Thyroid gland (tissue), 4 donors: ENCODE results near the gene SPATA31C2. TPM values are rescaled to one million over a fixed set of nuclear protein-coding genes. Genes with fewer than 3 reads are reported as not detected.

ENCODE experiments used
- DNase-seq, 2 donors: peaks; one replicate each; pipeline ENCODE4 v3.0.0-alpha.2; 2019
- H3K27ac ChIP-seq, 3 donors: fragments of 200-600 bp; sonication (generic); 1 replicate in 2 of 3; 2 replicates in 1 of 3; pipeline ENCODE4 v1.5.1; 2016 to 2019; ENCODE audit warnings: mild to moderate bottlenecking in 1 of 3, moderate library complexity in 1 of 3
- H3K27me3 ChIP-seq: fragments of 200-600 bp; sonication (generic); one replicate; pipeline ENCODE4 v1.5.1; 2019
- H3K36me3 ChIP-seq, 2 donors: fragments of 200-600 bp; sonication (generic); one replicate each; pipeline ENCODE4 v1.5.1; 2016 to 2019
- H3K4me1 ChIP-seq, 2 donors: fragments of 200-600 bp; sonication (generic); one replicate each; pipeline ENCODE4 v1.5.1; 2017 to 2019
- H3K4me3 ChIP-seq, 3 donors: fragments of 200-600 bp; sonication (generic); replicated peaks in 1 of 3; 1 replicate in 2 of 3; 2 replicates in 1 of 3; pipeline ENCODE4 v1.5.1; 2016; ENCODE audit warnings: mild to moderate bottlenecking in 1 of 3
- H3K9me3 ChIP-seq: fragments of 200-600 bp; sonication (generic); one replicate; pipeline ENCODE4 v1.5.1; 2017
- POLR2A ChIP-seq, 2 donors: fragments of 450-650 bp; IDR thresholded peaks; one replicate each; pipeline ENCODE4 v1.6.1; 2017; ENCODE audit warnings: antibody characterized with exemption in 2 of 2, mild to moderate bottlenecking in 2 of 2, moderate library complexity in 1 of 2
- WGBS, 2 donors: methylation state at CpG; one replicate each; pipeline ENCODE4 v1.1.5; 2017; 5-methylcytosine and 5-hydroxymethylcytosine counted together
- intact Hi-C: fragments of 100-400 bp; cut with DNase I; formaldehyde crosslinking; loops from one replicate; pipeline ENCODE4 v1.15.1; 2023
- total RNA-seq, 4 donors: library from RNA; depleted of rRNA; stranded (reverse); fragments of >200 nt; gene quantifications; one replicate each; pipeline ENCODE4 v1.2.3, GENCODE V29; 2016
- TF ChIP-seq, protein P1 (sequence below), 6 experiments: fragments of 200-600 bp in 3 of 6; fragments of 450-650 bp in 3 of 6; sonication (generic) in 3 of 6; IDR thresholded peaks; one replicate each; pipeline ENCODE4 v1.5.1; 2016 to 2019; ENCODE audit warnings: antibody characterized with exemption in 6 of 6, mild to moderate bottlenecking in 2 of 6, inconsistent platforms in 1 of 6, moderate library complexity in 1 of 6

SPATA31C2 gene
- total RNA-seq, 4 donors from 2014 or later, result 0.13 TPM; not detected in 3

DNA sequence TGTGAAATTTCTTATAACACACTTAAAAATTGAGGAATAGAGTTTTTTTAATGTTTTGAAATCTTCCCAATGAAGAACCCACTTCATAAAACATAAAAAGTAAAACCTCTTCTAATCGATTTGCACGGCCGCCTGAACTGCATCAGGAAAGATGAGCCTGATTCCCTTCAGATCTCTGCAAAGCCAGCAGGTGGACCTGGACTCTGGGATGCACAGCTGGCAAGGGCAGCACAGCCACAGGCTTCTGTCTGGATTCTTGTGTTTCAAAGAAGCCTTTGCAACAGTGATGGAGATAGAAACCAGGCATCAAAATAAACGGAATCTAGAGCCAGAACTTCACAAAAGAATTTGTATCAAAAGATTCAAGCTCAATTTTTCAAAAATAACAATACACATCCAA, 36.0 kb upstream of the SPATA31C2 start:
- H3K4me3 ChIP-seq, result no peak overlapping the region
- 66 to 74% methylated on average over 4 of the region's 4 CpGs for WGBS, 2 donors
- no peak for DNase-seq
- no peaks in the 10 kb centered on the region for H3K4me1 ChIP-seq
- H3K27ac ChIP-seq, result no peak overlapping the region
- H3K27me3 ChIP-seq, result no peaks in the 10 kb centered on the region
- intact Hi-C loops, result no loop called here
- no peaks in the 10 kb centered on the region for H3K36me3 ChIP-seq
- no peaks in the 10 kb centered on the region for H3K9me3 ChIP-seq
- no peak for TF ChIP-seq POLR2A (IDR thresholded peaks at IDR 0.05)
- TF ChIP-seq, protein P1, sequence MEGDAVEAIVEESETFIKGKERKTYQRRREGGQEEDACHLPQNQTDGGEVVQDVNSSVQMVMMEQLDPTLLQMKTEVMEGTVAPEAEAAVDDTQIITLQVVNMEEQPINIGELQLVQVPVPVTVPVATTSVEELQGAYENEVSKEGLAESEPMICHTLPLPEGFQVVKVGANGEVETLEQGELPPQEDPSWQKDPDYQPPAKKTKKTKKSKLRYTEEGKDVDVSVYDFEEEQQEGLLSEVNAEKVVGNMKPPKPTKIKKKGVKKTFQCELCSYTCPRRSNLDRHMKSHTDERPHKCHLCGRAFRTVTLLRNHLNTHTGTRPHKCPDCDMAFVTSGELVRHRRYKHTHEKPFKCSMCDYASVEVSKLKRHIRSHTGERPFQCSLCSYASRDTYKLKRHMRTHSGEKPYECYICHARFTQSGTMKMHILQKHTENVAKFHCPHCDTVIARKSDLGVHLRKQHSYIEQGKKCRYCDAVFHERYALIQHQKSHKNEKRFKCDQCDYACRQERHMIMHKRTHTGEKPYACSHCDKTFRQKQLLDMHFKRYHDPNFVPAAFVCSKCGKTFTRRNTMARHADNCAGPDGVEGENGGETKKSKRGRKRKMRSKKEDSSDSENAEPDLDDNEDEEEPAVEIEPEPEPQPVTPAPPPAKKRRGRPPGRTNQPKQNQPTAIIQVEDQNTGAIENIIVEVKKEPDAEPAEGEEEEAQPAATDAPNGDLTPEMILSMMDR (IDR thresholded peaks at IDR 0.05), result no peak

DNA sequence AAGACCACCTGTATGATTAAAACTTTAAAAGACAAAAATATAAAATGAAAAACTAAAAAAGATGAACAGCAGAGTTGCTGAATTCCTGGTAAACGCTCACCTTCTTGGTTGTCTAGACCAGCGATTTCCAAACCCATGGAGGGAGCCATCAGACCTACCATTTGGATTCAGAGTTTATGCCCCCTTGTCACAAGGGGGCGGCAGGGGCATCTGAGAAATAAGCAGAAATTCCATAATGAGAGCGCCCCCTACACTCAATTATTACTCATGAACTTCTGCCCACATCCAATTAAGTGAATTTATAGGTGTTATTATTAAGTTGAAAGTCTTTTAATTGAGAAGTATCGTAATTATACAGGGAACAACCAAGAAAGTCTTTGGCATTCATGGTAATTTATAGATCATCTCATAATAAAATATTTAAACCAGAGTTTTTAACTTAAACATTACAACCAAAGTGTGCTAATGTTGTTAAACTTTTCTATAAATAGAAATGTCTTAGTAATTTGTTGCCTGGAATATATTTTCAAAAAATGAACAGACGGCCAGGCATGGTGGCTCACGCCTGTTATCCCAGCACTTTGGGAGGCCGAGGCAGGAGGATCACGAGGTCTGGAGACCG, 35.2 kb upstream of the SPATA31C2 start:
- peak; percentile 22 to 36 for DNase-seq
- Histone ChIP-seq H3K9me3 (no peaks in the 10 kb centered on the region), H3K36me3 (no peaks in the 10 kb centered on the region), H3K27ac (no peak overlapping the region), H3K4me1 (no peaks in the 10 kb centered on the region), H3K27me3 (no peaks in the 10 kb centered on the region), H3K4me3 (no peak overlapping the region)
- WGBS, 2 donors, result 73% methylated on average over 10 of the region's 10 CpGs
- TF ChIP-seq POLR2A (IDR thresholded peaks at IDR 0.05), result no peak
- TF ChIP-seq, protein P1 (IDR thresholded peaks at IDR 0.05), result peak in 4 of 6 experiments; percentile 16 to 43 (median 34)
- intact Hi-C loops, result no loop called here

DNA sequence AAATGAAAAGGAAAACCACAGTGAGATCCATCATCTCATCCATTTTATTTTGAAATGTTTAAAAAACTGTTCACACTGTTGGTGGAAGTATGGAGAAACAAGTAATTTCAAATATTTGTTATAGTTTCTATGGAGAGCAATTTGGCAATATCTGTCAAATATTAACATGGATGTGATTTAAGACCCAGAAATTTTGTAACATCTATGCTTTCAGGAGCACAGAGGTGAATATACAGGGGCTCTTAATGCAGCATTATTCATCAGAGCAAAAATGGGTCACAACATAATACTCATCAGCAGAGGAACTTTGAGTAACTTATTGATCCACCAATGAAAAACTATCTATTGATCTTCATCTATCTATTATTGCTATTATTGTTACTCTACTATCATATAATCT, 31.4 kb upstream of the SPATA31C2 start:
- TF ChIP-seq, protein P1 (IDR thresholded peaks at IDR 0.05), result no peak
- TF ChIP-seq POLR2A (IDR thresholded peaks at IDR 0.05), result no peak
- H3K27ac ChIP-seq, result no peak overlapping the region
- no peaks in the 10 kb centered on the region for H3K9me3 ChIP-seq
- H3K36me3 ChIP-seq, result no peaks in the 10 kb centered on the region
- no peak for DNase-seq
- no peaks in the 10 kb centered on the region for H3K27me3 ChIP-seq
- intact Hi-C loops, result no loop called here
- no peak overlapping the region for H3K4me3 ChIP-seq
- H3K4me1 ChIP-seq, result no peaks in the 10 kb centered on the region

DNA sequence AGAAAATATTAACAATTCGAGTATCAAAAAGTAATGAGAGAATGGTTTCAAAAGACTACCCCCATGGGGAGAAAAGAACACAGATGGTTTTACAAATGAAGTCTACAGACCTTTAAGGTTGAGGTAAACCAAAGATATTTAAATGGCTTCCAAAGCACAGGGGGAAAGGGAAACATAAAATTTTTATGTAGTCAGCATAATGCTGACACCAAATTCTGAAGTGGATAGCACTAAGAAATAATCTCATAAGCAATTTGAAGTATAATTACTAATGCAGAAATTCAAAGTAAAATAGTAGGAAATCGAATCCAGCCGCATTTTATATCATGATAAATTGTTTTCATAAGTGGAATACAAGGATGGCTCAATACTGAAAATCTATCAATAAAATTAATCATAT, 30.3 kb upstream of the SPATA31C2 start:
- Histone ChIP-seq H3K27me3 (no peaks in the 10 kb centered on the region), H3K36me3 (no peaks in the 10 kb centered on the region), H3K4me1 (no peaks in the 10 kb centered on the region), H3K27ac (no peak overlapping the region), H3K9me3 (no peaks in the 10 kb centered on the region), H3K4me3 (no peak overlapping the region)
- no peak for DNase-seq
- no peak for TF ChIP-seq POLR2A (IDR thresholded peaks at IDR 0.05)
- TF ChIP-seq, protein P1 (IDR thresholded peaks at IDR 0.05), result no peak
- intact Hi-C loops, result no loop called here
- WGBS, 2 donors, result 60 to 88% methylated on average over 3 of the region's 3 CpGs

DNA sequence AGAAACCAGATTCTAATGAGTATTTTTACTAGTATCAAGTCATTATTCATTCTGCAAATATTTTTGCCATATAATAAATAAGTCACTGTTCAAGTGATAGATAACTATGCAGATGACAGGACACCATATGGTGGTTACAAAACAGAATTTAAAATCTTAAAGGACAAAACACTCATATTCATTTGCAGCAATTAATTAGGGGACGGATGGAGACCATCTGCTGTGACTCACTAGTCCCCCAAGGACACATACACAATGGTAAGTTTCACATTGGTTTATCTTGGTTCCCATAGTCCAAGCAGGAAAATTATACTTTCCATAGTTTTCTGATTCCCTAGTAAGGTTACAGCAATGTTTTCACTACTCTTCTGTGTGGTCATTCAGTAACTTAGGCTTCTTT, 28.4 kb upstream of the SPATA31C2 start:
- Histone ChIP-seq H3K4me1 (no peaks in the 10 kb centered on the region), H3K9me3 (no peaks in the 10 kb centered on the region), H3K27me3 (no peaks in the 10 kb centered on the region), H3K36me3 (no peaks in the 10 kb centered on the region), H3K4me3 (no peak overlapping the region), H3K27ac (no peak overlapping the region)
- TF ChIP-seq POLR2A (IDR thresholded peaks at IDR 0.05), result no peak
- TF ChIP-seq, protein P1 (IDR thresholded peaks at IDR 0.05), result no peak
- intact Hi-C loops, result no loop called here
- WGBS, 2 donors, result 88 to 93% methylated on average over 1 of the region's 1 CpG
- DNase-seq, result no peak
